Activated T-cell treated with anti-CD3 and anti-CD28 coated beads, Interleukin-2, amount 50 U/mL, for 48 hours (primary cell): ENCODE results near the gene PLA2G4D.

ENCODE experiments used
- DNase-seq, 2 experiments: peaks; one replicate each; pipeline ENCODE4 v3.0.0-alpha.2; 2020

The PLA2G4D gene

DNA sequence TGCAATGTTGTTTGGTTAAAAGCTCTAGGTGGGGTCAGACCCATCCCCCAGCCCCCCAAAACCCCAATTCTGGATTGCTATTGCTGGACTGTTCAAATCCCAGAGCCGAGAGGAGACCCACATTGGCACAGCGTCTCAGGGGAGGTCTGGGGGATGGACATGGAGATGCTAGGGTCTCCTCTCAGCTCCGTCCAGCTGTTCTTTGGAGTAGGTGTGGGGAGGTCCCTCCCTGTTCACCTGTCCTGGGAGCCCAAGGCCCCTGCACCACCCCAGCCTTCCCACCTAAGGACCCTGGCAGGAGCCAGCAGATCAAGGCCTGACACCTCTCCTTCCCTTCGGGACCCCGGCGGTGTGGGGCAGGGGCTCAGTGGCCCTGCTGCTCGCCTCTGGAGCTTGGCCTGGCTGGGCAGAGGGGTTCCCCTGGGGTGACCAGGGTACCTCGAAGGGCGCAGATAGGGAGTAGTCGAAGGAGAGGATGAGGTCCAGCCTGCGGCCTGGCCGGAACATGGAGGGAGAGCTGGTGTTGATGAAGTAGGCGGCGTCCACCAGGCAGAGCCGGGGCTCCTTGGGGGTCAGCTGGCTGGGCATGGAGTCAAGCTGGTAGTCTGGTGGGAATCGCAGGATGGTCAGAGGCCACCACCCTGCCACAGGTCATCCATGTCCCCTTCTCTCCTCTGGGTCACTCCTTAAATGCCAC is 23.9 kb downstream of the PLA2G4D start:
- DNase-seq: peak; percentile 7 to 13

- DNase-seq: peak; percentile 3 to 10
Measured at GRCh38 chr15:42069496-42070278, 24.7 kb downstream of the PLA2G4D start.

GRCh38 chr15:42069025-42069424 is 25.3 kb downstream of the PLA2G4D start:
- DNase-seq: peak in 1 of 2 experiments; percentile 11

GRCh38 chr15:42068601-42069000 is 25.8 kb downstream of the PLA2G4D start:
- peak in 1 of 2 experiments; percentile 7 for DNase-seq

- DNase-seq: no peak
Measured at GRCh38 chr15:42066764-42067415, 27.5 kb downstream of the PLA2G4D start.

DNA sequence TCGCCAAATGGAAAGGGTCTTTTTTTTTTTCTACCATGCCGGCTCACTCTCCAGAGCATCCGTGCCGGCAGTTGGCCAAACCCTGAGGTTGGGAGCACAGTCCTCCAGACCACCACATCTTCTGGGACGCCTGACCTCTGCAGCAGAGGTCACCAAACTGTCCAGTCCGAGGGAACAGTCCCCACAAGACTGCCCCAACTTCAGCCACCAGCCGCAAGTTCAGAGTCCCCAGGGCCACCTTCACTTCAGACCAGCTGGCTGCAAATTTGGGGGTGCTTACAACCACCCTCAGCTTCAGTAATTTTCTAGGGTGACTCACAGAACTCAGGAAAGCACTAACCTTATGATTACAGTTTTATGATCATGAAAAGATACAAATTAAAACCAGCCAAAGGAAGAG is 28.9 kb downstream of the PLA2G4D start:
- peak in 1 of 2 experiments; percentile 6 for DNase-seq

GRCh38 chr15:42065033-42065432 is 29.3 kb downstream of the PLA2G4D start:
- DNase-seq: peak; percentile 15 to 18

DNA sequence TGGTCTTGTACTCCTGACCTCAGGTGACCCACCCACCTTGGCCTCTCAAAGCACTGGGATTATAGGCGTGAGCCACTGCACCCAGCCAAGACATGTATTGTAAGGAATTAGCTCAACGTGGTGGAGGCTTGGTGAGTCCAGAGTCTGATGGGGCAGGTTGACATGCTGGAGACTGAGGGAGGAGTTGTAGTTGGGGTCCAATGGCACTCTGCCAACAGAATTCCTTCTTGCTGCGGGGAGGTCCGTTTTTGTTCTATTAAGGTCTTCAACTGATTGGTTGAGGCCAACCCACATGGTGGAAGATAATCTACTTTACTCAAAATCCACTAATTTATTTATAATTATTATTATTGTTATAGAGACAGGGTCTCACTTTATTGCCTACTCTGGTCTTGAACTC is 30.1 kb downstream of the PLA2G4D start:
- DNase-seq: peak; percentile 3 to 8

DNA sequence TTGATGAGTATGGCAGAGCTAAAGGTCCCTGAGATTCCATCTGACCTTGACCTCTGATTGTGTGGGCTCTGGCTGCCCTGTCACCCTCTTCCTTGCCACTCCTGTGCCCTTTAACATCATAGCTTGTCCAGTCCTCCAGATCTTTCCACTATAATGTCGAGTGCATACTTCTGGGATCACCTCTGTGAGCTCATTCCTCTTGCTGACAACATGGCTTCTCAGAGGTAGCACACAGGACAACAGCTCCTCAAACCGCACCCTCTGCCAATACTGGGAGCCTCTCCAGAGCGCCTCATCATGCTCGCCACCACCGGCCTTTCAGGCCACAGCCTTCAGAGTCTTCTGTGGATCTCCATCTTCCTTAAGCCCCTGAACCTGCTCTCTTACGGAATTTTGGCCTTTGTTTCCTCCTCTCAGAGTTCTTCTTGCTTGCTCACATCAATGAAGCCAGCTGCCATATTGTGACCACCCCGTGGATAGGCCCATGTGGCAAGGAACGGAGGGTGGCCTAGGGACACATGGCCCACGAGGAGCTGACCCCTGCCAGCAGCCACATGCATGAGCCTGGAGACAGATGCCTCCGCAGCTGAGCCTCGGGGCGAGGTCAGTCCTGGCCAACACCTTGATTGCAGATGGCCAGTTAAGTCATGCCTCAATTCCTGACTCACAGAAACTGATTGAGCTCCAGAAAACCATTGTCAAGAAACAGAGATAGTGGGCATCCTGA is 31.1 kb downstream of the PLA2G4D start:
- peak; percentile 11 for DNase-seq

DNA sequence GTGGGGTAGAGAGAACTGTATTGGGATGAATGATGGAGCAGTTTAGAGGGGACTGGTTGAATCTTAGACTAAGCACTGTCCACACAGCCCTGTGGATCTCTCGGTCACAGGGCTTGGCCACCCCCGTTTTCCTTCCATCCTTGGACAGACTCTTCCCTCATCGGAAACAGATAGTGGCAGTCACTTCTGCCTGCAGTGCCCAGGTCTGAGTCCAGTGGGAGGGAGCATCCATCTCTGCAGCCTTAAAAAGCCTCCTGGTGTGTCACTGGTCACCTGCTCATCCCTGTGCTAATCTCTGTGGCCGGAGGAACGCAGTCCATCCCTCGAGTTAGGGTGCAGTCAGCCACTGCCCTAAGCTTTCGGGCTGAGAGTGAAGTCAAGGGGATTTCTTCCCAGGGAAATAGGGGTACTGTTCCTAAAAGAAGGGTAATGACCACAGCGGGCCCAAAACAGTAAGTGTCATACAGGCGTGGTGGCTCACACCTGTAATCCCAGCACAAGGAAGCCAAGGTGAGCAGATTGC is 32.0 kb downstream of the PLA2G4D start:
- DNase-seq: peak in 1 of 2 experiments; percentile 1

DNA sequence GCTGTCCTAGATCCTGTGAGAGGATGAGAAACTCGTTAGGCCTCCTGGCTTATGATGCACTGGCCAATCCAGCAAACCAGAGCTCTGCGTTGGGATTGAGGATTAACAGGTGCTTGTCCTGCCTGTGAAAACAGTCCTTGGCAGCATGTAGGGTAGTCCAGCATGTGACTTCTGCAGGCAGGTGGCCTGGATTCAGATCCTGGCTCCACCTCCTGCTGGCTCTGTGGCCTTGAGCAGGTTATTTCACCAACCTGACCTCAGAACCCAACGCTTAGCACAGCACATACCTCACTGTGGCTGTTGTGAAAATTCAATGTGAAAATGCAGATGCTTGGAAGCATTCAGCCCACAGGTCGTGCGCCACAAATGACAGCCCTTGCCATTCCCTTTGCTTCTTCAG is 33.6 kb downstream of the PLA2G4D start:
- peak in 1 of 2 experiments; percentile 11 for DNase-seq

GRCh38 chr15:42060477-42060763 is 33.9 kb downstream of the PLA2G4D start:
- no peak for DNase-seq

DNA sequence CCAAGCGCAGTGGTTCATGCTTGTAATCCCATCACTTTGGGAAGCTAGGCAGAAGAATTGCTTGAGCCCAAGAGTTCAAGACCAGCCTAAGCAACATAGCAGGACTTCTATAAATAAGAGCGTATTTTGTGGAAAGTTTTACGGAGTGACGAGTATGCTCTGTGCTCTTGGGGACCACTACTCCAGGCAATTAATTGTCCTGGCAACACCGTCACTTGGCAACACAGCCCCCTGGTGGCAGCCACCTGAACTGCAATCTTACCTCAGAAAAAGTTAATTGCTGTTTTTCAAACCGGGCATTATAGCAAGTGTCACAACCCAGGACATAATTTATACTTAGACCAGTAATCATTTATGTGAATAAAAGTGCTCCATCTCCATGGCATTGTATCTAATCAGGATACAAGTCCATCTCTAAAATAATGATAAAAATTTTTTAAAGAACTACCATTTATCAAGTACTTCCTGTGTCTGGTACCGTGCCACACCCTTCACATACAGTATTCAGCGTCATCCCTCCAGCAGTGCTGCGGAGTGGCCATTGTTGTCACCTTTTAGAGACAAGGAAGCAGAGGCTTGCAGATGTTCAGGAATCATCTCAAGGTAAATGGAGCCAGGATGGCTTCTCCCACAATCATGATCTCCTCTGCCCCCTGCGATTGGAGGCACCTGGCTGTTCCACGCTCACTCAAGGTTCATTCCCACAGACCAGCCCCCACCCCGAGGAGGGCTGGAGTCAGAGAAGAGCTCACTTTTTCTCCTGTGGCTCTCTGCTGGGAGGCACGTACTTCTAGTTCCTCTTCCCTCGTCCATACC is 34.5 kb downstream of the PLA2G4D start:
- peak; percentile 83 for DNase-seq

DNA sequence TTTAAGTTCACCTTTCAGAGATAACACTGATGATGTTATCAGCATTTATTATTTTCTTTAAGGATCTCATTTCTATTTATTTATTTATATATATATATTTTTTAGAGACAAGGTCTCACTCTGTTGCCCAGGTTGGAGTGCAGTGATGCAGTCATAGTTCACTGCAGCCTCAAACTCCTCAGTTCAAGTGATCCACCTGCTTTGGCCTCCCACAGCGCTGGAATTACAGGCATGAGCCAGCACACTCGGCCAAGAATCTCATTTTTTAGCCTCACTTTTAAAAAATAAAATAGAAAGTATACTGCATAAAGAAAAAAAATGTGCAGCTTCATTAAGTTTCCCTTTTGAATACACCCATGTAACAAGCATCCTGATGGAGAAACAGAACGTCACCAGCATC is 35.6 kb downstream of the PLA2G4D start:
- no peak for DNase-seq

DNA sequence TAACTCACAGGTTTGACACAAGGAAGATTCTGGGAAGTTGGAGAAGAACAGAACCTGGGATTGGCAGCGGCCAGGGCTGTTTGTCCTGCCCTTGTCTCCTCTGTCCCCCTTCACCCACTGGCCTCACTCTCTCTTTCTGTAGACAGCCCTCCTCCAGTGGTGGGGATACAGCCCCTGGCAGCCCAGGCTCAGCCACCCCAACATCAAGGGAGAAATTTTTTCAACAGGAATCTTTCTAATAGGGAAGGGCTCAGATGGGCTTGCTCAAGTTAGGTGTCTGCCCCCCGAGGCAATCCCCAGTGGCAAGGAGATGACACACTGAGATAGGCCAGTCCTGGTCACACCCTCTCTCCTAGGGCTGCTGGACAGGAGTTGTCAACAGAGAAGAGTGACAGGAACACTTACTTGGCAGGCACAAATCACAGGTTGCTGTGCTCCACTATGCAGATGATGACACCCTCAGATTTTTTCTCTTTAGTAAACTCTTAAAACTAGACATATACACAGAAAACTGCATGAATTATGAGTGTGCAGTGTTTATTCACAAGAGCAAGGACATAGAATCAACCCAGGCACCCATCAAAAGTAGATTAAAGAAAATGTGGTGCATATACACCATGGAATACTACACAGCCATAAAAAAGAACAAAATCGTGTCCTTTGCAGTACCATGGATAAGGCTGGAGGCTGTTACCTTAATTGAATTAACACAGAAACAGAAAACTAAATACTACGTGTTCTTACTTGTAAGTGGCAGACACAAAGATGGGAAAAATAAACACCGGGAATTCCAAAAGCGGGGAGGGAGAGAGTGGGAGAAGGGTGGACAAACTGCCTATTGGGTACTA is 36.3 kb downstream of the PLA2G4D start:
- no peak for DNase-seq

DNA sequence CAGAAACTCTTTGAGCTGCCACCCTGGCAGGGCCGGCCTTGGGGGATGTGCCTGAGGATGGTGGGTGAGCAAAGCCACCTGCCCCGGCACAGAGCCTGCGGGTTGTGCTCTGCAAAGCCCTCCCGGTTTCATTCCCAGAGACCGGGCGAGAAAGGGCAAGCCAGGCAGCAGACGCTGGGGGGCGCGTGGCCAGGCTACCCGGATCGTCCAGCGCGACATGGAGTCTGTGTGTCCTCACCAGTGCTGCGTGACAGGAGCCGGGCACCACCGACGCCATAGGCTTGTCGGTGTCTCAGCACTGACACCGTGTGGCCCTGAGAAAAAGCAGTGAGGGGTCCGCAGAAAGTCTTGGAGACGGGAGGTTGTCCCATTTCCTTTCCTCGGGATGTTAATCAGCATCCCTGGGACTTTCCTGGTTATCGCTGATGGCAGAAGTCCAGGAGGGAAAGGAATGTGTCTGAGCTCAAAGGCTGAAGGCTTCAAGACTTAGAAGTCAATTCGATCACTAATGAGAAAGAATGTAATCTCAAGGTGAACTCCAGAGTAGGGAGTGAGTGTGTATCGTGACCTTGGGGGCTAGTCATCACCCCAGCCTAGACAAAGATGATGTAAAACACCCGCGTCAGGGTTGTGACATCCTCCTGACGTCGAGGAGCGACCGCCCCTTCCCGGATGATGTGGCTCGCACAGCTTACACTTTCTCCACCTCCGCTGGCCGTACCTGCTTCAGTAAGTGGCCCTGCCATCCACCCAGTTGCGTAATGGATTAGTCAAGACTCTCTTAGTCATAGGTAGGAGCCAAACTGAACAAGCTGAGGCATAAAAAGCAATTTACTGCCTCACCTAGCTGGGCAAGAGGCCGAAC is 37.2 kb downstream of the PLA2G4D start:
- peak; percentile 70 to 74 for DNase-seq

DNA sequence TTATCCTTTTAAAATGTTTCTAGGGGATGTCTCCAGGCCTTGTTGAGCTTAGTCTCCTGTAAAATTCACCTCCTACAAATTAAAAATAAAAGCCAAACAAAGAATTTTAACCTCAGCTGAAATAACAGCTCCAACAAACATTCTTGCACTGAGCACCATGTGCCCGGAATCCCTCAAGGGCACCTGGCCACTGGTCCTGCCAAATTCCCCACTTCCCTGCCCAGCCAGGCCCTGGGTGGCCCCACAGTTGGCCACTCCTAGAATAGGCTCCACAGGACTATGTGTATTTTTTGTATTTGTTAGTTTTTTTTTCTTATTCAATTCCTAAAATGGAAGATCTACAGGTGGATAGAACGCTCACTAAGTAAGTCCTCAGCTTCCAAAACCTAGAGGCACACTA is 40.4 kb downstream of the PLA2G4D start:
- DNase-seq: no peak

DNA sequence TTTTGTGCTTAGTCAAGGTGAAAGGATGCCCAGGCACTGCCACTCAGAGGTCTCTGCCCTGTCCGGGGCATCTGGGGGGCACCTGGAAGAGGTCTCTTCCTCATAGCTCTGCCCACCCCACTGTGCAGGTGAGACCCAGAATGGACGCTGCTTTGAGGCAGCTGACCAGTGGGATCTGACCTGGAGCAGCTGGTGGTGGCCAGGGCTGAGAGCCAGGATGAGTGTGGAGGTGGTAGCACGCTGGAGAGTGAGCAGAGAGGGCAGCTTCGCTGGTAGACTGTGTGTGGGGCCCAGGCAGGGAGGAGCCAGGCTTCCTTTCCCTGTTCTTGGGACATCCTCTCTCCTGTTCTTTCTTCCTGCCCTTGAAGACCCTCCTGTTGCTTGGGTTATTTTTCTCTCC is 41.4 kb downstream of the PLA2G4D start:
- DNase-seq: peak in 1 of 2 experiments; percentile 7

DNA sequence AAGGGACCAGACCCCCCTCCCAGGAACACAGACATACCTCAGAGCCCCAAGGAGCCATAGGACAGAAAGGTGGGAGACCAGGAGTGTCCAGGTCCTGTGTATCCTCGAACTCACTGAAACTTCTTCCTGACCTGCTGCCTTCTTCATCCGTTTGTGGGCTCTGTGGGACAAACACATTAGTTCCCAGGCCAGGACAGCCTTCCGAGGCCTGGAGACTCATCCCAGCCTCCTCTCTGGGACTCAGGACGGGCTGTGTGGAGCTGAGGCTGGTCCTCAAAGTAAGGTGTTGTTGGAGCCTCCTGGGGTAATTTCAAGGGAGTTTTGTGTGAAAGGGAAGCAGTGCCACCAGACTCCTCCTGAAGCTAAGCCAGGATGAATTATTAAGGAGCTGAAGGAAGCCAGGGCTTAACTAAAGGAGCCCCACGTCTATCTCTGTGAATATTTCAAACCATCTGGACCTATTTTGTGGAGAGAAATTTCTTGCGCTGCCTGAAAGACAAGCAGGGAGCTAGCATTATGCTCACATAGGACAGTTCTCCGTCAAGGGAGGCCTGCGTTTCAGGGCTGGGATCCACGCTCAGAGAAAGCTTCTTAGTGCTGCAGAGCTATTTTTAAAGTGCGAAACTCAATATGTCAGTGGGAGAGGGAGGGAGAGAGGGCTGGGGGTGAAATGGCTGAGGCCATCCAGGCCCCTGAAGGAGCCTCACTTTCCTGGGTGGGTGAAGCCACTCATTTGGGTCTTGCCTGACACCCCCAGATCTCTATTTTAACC is 43.7 kb downstream of the PLA2G4D start:
- peak in 1 of 2 experiments; percentile 4 for DNase-seq
